GM12801 (cell line): ENCODE results near the gene CCNF.

ENCODE experiments used
- CTCF ChIP-seq: IDR thresholded peaks from one replicate; pipeline ENCODE4 v1.5.1; 2011; ENCODE audit warnings: control low read depth; ENCODE audit not compliant: insufficient read length; ENCODE audit errors: extremely low read depth

Gene CCNF

GRCh38 chr16:2429771-2430663, 770 bp downstream of the CCNF start:
- TF ChIP-seq CTCF = no peak

- no peak for TF ChIP-seq CTCF
Measured at GRCh38 chr16:2432286-2432685, 3.0 kb downstream of the CCNF start.

- no peak for TF ChIP-seq CTCF
Measured at GRCh38 chr16:2432801-2433505, 3.7 kb downstream of the CCNF start.

GRCh38 chr16:2436110-2436509, 6.9 kb downstream of the CCNF start:
- TF ChIP-seq CTCF = no peak

GRCh38 chr16:2437032-2437790, 8.0 kb downstream of the CCNF start:
- TF ChIP-seq CTCF = no peak

- no peak for TF ChIP-seq CTCF
Measured at GRCh38 chr16:2438121-2438520, 8.9 kb downstream of the CCNF start.

GRCh38 chr16:2439598-2439997, 10.4 kb downstream of the CCNF start:
- no peak for TF ChIP-seq CTCF
